Activated CD4-positive, alpha-beta T cell treated with anti-CD3 and anti-CD28 coated beads, Interleukin-2, amount 50 U/mL, for 4 hours (primary cell): Measurements from ENCODE around the gene RSPRY1.
A peak's percentile ranks its signal among the peaks of the same experiment; 100 is the strongest.

ENCODE experiments used
- DNase-seq, 2 experiments: peaks; one replicate each; pipeline ENCODE4 v3.0.0-alpha.2; 2020

RSPRY1 gene

GRCh38 chr16:57276596-57276995 lies 90.5 kb downstream of the RSPRY1 start:
- no peak for DNase-seq

- peak; percentile 50 to 61 for DNase-seq
These were observed 91.5 kb downstream of the RSPRY1 start for GRCh38 chr16:57277586-57277985.

- no peak for DNase-seq
These were observed 92.4 kb downstream of the RSPRY1 start for GRCh38 chr16:57278494-57278893.

- DNase-seq, result no peak
These were observed 93.9 kb downstream of the RSPRY1 start for GRCh38 chr16:57279780-57280638.

- no peak for DNase-seq
These were observed 95.7 kb downstream of the RSPRY1 start for GRCh38 chr16:57281791-57282190.

- no peak for DNase-seq
These were observed 96.5 kb downstream of the RSPRY1 start for GRCh38 chr16:57282510-57283213.

GRCh38 chr16:57283214-57283958 lies 97.3 kb downstream of the RSPRY1 start:
- DNase-seq, result no peak

GRCh38 chr16:57283959-57284208 lies 97.8 kb downstream of the RSPRY1 start:
- no peak for DNase-seq

GRCh38 chr16:57284209-57284951 lies 98.3 kb downstream of the RSPRY1 start, which contains the start of gene PLLP:
PLLP (minus strand) TSS chr16:57284672; CDS start chr16:57284540, 132 bp downstream.
- peak; percentile 22 to 26 for DNase-seq

GRCh38 chr16:57284952-57285363 lies 98.8 kb downstream of the RSPRY1 start:
- no peak for DNase-seq

- no peak for DNase-seq
These were observed 99.2 kb downstream of the RSPRY1 start for GRCh38 chr16:57285379-57285778.

- no peak for DNase-seq
These were observed 103.5 kb downstream of the RSPRY1 start for GRCh38 chr16:57289391-57290257.
